Natural killer cell (primary cell): ENCODE results near the gene PLXNA4. TPM values are rescaled to one million over a fixed set of nuclear protein-coding genes. Genes with fewer than 3 reads are reported as not detected.

Experiments
- ATAC-seq, 3 donors: fragments of 150-1000 bp in 2 of 3; fragments of 200-7000 bp in 1 of 3; cut with Tn5 transposase; 1 replicate in 1 of 3; 2 replicates in 2 of 3; pipeline ENCODE4 v1.10.0; 2021; ENCODE audit warnings: mild to moderate bottlenecking in 2 of 3, moderate library complexity in 2 of 3
- DNase-seq, 2 donors: peaks; one replicate each; pipeline versions ENCODE4 v3.0.0 to v3.0.0-alpha.2; 2013 to 2021; ENCODE audit warnings: mixed read lengths in 1 of 2
- H3K27ac ChIP-seq: one replicate; pipeline ENCODE4 v1.5.1; 2013; ENCODE audit warnings: mild to moderate bottlenecking, low read length
- H3K27me3 ChIP-seq: one replicate; pipeline ENCODE4 v1.6.1; 2013; ENCODE audit warnings: low read length; ENCODE audit not compliant: control insufficient read depth, insufficient read depth
- H3K36me3 ChIP-seq: one replicate; pipeline ENCODE4 v1.6.1; 2013; ENCODE audit warnings: low read length; ENCODE audit not compliant: control insufficient read depth, insufficient read depth
- H3K4me1 ChIP-seq: one replicate; pipeline ENCODE4 v1.6.1; 2013; ENCODE audit warnings: low read length; ENCODE audit not compliant: control insufficient read depth, insufficient read depth
- H3K4me3 ChIP-seq: one replicate; pipeline ENCODE4 v1.5.1; 2013; ENCODE audit warnings: low read length
- H3K9me3 ChIP-seq: one replicate; pipeline ENCODE4 v1.6.1; 2013; ENCODE audit warnings: low read length; ENCODE audit not compliant: control insufficient read depth, insufficient read depth
- H3K27ac Mint-ChIP-seq, 2 donors: one replicate each; pipeline ENCODE4 v1.8.0; 2022; ENCODE audit warnings: mild to moderate bottlenecking in 2 of 2, mixed read lengths in 2 of 2, moderate library complexity in 1 of 2
- H3K27me3 Mint-ChIP-seq, 2 donors: one replicate each; pipeline ENCODE4 v1.8.0; 2022; ENCODE audit warnings: low read depth in 2 of 2, mixed read lengths in 2 of 2
- H3K36me3 Mint-ChIP-seq: one replicate; pipeline ENCODE4 v1.8.0; 2022; ENCODE audit warnings: mixed read lengths
- H3K4me1 Mint-ChIP-seq, 2 donors: one replicate each; pipeline ENCODE4 v1.8.0; 2022; ENCODE audit warnings: mixed read lengths in 2 of 2
- H3K4me3 Mint-ChIP-seq: one replicate; pipeline ENCODE4 v1.8.0; 2022; ENCODE audit warnings: mild to moderate bottlenecking, moderate library complexity, mixed read lengths
- H3K9me3 Mint-ChIP-seq, 2 donors: one replicate each; pipeline ENCODE4 v1.8.0; 2022; ENCODE audit warnings: mixed read lengths in 2 of 2
- WGBS: methylation state at CpG from one replicate; pipeline ENCODE4 v1.1.7; 2013; ENCODE audit warnings: missing lambda C conversion rate; ENCODE audit not compliant: insufficient coverage; 5-methylcytosine and 5-hydroxymethylcytosine counted together
- intact Hi-C: fragments of 100-400 bp; cut with micrococcal nuclease; formaldehyde crosslinking; loops from one replicate; pipeline ENCODE4 v1.14.2; 2022
- total RNA-seq, 4 donors: library from RNA; stranded (reverse); fragments of 120-200 nt in 1 of 4; gene quantifications; one replicate each; pipeline versions ENCODE4 v1.2.3 to v1.2.4, GENCODE V29; 2013 to 2022
- TF ChIP-seq, protein P1 (sequence below): fragments of 200-600 bp; IDR thresholded peaks from one replicate; pipeline ENCODE4 v1.8.0; 2022; ENCODE audit warnings: antibody characterized with exemption

PLXNA4 gene
- total RNA-seq, 3 donors from 2014 or later (not counting 1 experiment from before 2014, with no cell fraction given): 5.1 to 15.3 (median 10.9) TPM

DNA sequence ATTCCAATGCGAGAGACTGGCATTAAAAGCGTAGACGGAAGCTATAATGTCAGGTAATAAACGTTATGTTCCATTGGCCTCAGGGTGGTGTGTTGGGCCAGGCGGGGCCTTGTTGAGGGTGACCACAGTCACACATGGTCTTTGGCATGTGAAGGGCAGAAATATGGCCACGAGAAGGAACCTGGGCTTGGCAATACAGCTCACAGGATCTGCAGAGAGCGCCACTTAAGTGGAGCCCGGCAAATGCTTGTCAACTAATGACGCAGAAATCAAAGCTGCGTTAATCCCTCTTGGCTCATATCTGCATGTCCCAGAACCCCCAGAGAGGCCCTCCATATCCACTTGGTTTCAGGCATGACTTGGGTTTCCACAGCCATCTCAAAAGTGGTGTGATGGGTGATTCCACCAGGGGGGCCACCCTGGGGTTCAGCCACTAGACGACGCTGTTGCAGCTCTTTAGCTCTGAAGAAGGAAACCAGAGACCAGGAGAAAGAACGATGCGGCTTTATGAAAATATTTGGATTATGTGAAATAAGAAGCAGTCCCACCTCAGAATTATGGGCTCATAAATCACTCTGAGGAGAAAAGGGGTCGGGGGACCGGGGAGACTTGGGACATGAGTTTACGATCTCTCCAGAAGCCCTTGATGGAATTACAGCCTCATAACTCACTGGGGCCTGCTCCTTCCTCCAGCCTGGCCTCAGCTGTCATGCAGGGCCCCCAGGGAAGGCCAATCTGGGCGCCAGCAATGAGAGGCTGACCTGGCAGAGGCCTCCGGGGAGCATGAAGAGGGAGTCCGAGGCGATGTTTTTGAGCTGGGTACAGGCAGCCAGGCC, 462.5 kb downstream of the PLXNA4 start:
- no peak overlapping the region for H3K27ac ChIP-seq
- Mint-ChIP-seq H3K27me3 (peaks cover 4 to 34% of the 10 kb centered on the region in 2 donors), H3K4me3 (no peak overlapping the region), H3K9me3 (no peaks in the 10 kb centered on the region), H3K4me1 (no peaks in the 10 kb centered on the region), H3K27ac (no peak overlapping the region), H3K36me3 (no peaks in the 10 kb centered on the region)
- DNase-seq (no peak), ATAC-seq (no peak)
- TF ChIP-seq, protein P1, sequence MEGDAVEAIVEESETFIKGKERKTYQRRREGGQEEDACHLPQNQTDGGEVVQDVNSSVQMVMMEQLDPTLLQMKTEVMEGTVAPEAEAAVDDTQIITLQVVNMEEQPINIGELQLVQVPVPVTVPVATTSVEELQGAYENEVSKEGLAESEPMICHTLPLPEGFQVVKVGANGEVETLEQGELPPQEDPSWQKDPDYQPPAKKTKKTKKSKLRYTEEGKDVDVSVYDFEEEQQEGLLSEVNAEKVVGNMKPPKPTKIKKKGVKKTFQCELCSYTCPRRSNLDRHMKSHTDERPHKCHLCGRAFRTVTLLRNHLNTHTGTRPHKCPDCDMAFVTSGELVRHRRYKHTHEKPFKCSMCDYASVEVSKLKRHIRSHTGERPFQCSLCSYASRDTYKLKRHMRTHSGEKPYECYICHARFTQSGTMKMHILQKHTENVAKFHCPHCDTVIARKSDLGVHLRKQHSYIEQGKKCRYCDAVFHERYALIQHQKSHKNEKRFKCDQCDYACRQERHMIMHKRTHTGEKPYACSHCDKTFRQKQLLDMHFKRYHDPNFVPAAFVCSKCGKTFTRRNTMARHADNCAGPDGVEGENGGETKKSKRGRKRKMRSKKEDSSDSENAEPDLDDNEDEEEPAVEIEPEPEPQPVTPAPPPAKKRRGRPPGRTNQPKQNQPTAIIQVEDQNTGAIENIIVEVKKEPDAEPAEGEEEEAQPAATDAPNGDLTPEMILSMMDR: no peak
- no peaks in the 10 kb centered on the region for H3K36me3 ChIP-seq
- H3K9me3 ChIP-seq: no peaks in the 10 kb centered on the region
- H3K4me3 ChIP-seq: no peak overlapping the region
- intact Hi-C loops: no loop called here
- H3K4me1 ChIP-seq: no peaks in the 10 kb centered on the region
- no peaks in the 10 kb centered on the region for H3K27me3 ChIP-seq
- 79% methylated on average over 21 of the region's 21 CpGs for WGBS

DNA sequence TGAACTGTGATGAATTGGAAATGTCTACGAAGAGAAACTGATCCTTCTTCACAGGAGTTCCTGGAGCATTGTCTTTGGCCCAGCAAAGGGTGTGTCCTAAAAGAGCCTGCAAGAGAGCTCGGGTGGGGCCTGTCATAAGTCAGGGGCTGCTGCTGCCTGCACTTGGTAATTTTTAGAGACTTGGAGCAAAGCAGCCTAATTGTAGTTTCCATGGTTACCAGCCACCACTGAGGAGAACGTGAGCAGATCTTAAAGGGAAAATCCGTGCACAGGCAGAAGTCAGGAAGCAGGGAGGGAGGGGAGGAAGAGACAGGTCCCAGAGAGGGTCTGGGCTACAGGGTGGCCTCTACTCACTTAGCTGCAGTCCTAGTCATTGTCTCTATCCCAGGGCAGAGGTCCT, 463.6 kb downstream of the PLXNA4 start:
- intact Hi-C loops: no loop called here
- H3K27me3 Mint-ChIP-seq: peaks cover 4 to 40% of the 10 kb centered on the region in 2 donors
- 64% methylated on average over 4 of the region's 4 CpGs for WGBS
- no peaks in the 10 kb centered on the region for H3K9me3 Mint-ChIP-seq
- H3K4me1 ChIP-seq: no peaks in the 10 kb centered on the region
- no peaks in the 10 kb centered on the region for H3K36me3 Mint-ChIP-seq
- no peaks in the 10 kb centered on the region for H3K36me3 ChIP-seq
- DNase-seq (no peak), ATAC-seq (no peak)
- no peak overlapping the region for H3K4me3 Mint-ChIP-seq
- no peak overlapping the region for H3K4me3 ChIP-seq
- no peaks in the 10 kb centered on the region for H3K9me3 ChIP-seq
- H3K27me3 ChIP-seq: no peaks in the 10 kb centered on the region
- no peaks in the 10 kb centered on the region for H3K4me1 Mint-ChIP-seq
- no peak overlapping the region for H3K27ac Mint-ChIP-seq
- no peak overlapping the region for H3K27ac ChIP-seq
- TF ChIP-seq, protein P1: no peak

DNA sequence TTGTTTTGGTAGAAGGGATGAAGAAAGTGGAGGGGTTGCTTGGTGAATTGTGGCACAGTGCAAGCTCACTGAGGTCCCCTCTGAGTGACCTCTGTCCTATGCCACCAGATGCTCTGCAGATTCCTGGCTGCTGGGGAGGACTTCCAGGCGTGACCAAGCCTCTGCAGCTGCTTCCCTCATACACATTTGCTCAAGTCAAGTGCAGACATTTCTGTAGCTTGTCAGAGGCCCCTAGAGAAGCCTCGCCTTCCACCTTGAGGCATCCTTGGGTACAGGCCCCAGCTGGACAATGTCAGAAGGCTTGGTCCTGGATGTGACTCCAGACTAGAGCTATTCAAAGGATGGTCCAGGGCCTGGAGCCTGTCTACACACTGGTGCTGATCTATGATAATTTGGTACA, 464.2 kb downstream of the PLXNA4 start:
- no peaks in the 10 kb centered on the region for H3K4me1 ChIP-seq
- ATAC-seq (no peak), DNase-seq (no peak)
- Mint-ChIP-seq H3K27ac (no peak overlapping the region), H3K9me3 (no peaks in the 10 kb centered on the region), H3K36me3 (no peaks in the 10 kb centered on the region), H3K27me3 (peaks cover 4 to 41% of the 10 kb centered on the region in 2 donors), H3K4me3 (no peak overlapping the region), H3K4me1 (no peaks in the 10 kb centered on the region)
- no peak overlapping the region for H3K27ac ChIP-seq
- no peak overlapping the region for H3K4me3 ChIP-seq
- H3K9me3 ChIP-seq: no peaks in the 10 kb centered on the region
- H3K27me3 ChIP-seq: no peaks in the 10 kb centered on the region
- TF ChIP-seq, protein P1: no peak
- no peaks in the 10 kb centered on the region for H3K36me3 ChIP-seq
- intact Hi-C loops: no loop called here
- WGBS: 79% methylated on average over 2 of the region's 2 CpGs

DNA sequence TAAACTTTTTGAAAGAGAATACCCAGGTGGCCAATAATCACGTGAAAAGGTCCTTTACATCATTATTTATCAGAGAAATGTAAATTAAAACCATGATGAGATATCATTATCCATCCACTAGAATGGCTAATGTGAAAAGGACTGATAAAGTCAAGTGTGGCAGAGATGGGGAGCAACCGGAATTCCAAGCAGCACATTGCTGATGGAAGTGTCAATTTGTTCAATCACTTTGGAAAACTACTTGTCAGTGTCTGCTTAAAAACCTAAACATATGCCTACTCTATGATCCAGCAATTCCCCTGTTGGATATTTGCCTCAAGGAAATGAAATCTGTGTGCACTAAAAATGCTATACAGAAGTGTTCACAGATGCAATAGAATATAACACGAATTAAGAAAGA, 465.6 kb downstream of the PLXNA4 start:
- Histone ChIP-seq H3K9me3 (no peaks in the 10 kb centered on the region), H3K27ac (no peak overlapping the region), H3K4me1 (no peaks in the 10 kb centered on the region), H3K36me3 (no peaks in the 10 kb centered on the region), H3K4me3 (no peak overlapping the region), H3K27me3 (no peaks in the 10 kb centered on the region)
- Mint-ChIP-seq H3K4me1 (no peaks in the 10 kb centered on the region), H3K4me3 (no peak overlapping the region), H3K27me3 (peaks cover 6 to 40% of the 10 kb centered on the region in 2 donors), H3K36me3 (no peaks in the 10 kb centered on the region), H3K27ac (no peak overlapping the region), H3K9me3 (no peaks in the 10 kb centered on the region)
- no peak for DNase-seq
- intact Hi-C loops: no loop called here
- WGBS: 91% methylated on average over 2 of the region's 3 CpGs
- no peak for ATAC-seq
- TF ChIP-seq, protein P1: no peak
